GM18858 (cell line): ENCODE measurements around the gene SLC38A10.
"Not testable (repeated sequence)": the region's sequence is repeated elsewhere in the genome, so short reads cannot be mapped to it uniquely, and the experiment has no call there.

Experiments used
- ATAC-seq: cut with Tn5 transposase; IDR thresholded peaks from one replicate; pipeline ENCODE4 v1.9.1; 2021; ENCODE audit not compliant: unreplicated experiment

The SLC38A10 gene

DNA sequence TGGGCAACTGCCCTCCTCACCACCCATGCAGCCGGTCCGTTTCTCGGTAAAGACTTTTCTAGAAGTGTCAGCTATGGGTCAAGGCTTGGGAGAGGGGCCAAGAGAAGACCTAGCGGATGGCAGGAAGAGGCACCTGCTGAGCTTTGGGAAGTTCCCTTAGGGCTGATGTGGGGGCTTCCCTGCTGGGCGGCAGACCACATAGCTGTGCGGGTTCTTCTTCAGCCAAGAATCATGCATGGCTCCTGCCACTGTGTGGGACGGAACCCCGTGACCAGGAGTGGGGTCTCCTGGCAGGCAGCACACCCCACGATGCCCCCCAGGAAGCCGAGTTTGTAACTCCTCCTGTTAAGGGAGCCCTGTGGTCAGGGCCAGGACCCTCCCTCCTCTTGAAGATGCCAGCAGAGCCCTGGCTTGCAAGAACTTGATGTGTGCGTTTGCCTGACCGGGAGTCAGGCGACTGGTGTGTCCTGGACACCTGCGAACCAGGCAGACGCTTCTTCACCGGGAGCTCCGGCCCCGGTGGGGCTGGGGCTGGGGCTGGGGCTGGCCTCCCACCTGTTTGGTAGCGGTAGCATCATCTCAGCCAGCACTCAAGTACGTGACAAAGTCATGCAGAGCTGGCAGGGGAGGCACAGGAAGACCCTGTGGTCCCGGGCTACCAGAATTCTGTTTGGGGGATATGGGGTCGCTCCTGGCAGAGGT lies 17.7 kb upstream of the SLC38A10 start:
- ATAC-seq = no peak

DNA sequence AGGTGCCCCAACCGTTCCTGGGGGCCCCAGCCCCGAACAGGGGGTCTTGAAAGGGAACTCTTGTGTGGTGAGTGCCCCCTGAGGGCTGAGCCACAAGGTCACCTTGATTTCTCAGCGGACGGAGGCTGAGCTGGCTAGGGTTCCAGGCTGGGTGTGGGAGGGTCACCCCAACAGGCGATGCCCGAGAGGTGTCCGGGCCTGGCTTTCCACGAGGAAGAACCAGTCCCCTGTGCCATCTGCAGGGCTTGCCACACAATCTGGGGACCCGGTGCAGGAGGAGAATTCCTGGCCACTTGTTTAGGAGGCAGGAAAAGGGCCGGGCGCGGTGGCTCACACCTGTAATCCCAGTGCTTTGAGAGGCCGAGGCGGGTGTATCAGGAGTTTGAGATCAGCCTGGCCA lies 16.8 kb upstream of the SLC38A10 start:
- ATAC-seq = no peak

DNA sequence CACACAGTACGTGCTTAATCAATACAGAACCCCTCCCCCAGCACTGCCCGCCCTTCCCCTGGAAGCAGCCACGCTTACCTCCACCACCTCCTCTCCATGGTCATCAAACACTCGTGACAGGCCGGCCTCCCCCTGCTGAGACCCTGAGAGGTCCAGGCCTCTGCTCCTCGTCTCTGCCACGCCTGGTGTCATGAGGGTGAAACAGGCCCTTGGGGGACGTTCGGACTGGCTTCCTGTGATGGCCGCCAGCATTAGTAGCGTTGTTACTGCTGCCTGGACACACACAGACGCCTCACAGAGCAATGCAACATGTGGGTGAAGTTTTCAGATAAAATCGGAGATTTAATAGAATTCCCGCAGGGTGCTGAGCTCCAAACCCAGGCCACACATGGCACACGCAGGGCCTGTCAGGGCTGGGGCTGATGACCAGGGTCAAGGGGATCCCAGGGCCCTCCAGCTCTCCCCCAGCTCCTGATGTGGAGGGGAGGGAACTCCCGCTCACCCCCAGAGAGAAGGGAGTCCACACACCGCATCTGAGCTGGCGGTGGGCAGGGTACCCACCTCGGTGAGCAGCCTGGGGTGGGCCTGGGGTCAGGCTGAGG lies 15.9 kb upstream of the SLC38A10 start:
- ATAC-seq = no peak

- no peak for ATAC-seq
Observed at GRCh38 chr17:81309859-81310839, 15.0 kb upstream of the SLC38A10 start.

- ATAC-seq = no peak
Observed at GRCh38 chr17:81309140-81309858, 14.2 kb upstream of the SLC38A10 start.

GRCh38 chr17:81308784-81309139 lies 13.7 kb upstream of the SLC38A10 start:
- not testable (repeated sequence) for ATAC-seq

DNA sequence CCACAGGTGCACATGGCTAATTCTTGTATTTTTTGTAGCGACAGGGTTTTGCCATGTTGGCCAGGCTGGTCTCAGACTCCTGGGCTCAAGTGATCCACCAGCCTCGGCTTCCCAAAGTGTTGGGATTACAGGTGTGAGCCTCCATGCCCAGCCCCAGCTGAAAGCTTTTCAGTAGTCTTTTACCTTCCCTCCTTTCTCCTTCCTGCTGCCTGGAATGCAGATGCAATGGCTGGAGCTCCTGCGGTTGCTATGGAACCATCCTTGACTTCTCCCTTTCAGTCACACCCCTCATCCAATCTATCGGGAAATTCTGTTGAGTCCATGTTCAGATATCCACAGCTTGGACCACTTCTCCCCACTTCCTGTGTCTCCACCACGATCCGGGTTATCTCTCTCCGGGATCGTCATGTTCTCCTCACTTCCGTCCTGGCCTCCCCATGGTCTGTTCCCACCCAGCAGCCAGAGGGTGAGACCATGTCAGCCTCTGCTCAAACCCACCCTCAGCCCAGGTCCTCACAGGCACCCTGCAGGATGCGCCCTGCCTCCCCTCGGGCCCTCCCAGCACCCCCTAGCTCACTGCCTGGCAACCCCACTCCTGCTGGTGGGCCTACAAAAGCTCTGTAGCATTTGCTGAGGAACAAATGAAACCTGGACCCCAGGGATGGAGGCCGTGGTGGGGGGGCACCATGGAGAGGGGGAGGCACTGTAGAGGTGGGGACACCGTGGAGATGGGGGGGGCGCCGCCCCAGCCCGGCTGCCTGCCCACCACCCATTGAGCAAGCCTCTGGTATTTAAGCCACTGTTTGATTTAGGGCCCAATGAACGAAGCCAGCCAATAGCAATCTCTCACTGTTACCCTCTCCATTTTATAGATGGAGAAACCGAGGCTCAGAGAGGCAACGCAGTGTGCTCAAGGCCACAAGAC lies 12.8 kb upstream of the SLC38A10 start:
- ATAC-seq = no peak

- no peak for ATAC-seq
Observed at GRCh38 chr17:81306898-81307510, 11.9 kb upstream of the SLC38A10 start.

DNA sequence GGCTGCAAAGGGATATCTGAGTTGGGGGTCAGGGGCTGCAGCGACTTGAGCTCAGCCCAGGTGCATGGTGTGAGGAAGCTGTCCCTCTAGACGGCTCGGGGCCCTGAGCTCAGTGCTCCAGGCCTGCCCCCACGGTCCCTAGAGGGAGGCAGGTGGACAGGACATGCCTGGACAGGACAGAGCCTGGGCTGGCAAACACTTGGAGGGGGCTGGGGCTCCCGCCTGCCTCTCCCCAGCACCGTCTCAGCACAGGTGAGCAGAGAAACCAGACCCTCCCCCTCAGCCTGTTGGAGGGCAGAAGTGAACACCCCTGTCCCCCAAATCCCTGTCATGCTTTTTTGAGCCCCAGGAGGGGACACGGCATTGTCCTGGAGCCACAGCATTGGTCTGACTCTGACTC lies 11.4 kb upstream of the SLC38A10 start:
- no peak for ATAC-seq

GRCh38 chr17:81305051-81305630 lies 10.0 kb upstream of the SLC38A10 start:
- ATAC-seq = no peak

GRCh38 chr17:81304196-81305015 lies 9.3 kb upstream of the SLC38A10 start:
- no peak for ATAC-seq

- ATAC-seq = no peak
Observed at GRCh38 chr17:81303385-81303784, 8.3 kb upstream of the SLC38A10 start.

DNA sequence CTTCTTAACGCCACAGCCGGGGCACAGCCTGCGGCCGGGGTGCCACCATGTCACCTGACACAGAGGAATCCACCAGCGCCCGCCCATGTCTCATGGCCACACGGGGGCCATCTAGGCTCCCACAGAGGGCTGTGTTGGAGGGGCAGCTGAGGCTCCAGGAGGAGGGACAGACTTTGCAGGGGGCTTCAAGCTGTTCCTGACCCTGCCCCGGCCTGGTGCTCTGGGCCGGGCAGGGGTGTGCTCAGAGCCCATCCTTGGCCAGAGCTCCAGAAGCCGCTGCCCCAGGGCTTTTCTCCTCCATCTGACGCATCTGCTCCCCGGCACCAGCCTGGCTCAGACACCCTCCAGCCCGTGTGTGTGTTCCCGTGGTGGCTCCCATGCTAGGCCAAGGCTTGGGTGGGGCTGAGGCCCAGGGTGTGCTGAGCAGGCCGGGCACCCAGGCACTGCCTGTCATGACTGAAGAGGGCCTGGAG lies 7.8 kb upstream of the SLC38A10 start:
- ATAC-seq = no peak

- no peak for ATAC-seq
Observed at GRCh38 chr17:81302324-81302723, 7.2 kb upstream of the SLC38A10 start.

- ATAC-seq = no peak
Observed at GRCh38 chr17:81301195-81302144, 6.4 kb upstream of the SLC38A10 start.

GRCh38 chr17:81300586-81301155 lies 5.6 kb upstream of the SLC38A10 start:
- no peak for ATAC-seq
